GM12874 (cell line): ENCODE measurements around the gene GPAT2.
"Not testable (repeated sequence)": the region's sequence is repeated elsewhere in the genome, so short reads cannot be mapped to it uniquely, and the experiment has no call there.

Source experiments
- TF ChIP-seq, protein P1 (sequence below): IDR thresholded peaks from 2 replicates; pipeline ENCODE4 v1.5.1; 2011; ENCODE audit warnings: low read depth, mild to moderate bottlenecking, control low read depth, low read length, moderate library complexity; ENCODE audit not compliant: insufficient read depth

GPAT2 gene, protein sequence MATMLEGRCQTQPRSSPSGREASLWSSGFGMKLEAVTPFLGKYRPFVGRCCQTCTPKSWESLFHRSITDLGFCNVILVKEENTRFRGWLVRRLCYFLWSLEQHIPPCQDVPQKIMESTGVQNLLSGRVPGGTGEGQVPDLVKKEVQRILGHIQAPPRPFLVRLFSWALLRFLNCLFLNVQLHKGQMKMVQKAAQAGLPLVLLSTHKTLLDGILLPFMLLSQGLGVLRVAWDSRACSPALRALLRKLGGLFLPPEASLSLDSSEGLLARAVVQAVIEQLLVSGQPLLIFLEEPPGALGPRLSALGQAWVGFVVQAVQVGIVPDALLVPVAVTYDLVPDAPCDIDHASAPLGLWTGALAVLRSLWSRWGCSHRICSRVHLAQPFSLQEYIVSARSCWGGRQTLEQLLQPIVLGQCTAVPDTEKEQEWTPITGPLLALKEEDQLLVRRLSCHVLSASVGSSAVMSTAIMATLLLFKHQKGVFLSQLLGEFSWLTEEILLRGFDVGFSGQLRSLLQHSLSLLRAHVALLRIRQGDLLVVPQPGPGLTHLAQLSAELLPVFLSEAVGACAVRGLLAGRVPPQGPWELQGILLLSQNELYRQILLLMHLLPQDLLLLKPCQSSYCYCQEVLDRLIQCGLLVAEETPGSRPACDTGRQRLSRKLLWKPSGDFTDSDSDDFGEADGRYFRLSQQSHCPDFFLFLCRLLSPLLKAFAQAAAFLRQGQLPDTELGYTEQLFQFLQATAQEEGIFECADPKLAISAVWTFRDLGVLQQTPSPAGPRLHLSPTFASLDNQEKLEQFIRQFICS

DNA sequence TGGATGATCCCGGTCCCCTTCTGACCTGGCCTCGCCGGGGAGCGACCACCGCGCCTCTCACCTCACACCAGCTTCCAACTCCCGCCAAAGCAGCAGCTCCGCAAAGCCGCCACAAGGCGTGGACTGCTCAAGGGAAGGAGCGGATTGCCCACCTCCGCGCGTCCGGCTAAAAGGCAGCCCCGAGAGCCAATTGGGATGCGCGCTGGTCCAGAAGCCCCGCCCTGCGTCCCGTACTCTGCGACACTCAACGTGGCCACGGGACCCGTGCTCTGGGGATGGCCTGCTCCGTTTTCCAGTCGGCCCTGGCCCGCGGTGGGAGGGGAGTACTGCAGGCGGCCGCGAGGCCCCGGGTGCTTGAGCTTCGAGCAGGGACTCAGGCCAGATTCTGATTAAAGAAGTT, at the start of gene GPAT2:
Gene GPAT2, minus strand, starts transcription at position 125 of the 400 bp plus-strand sequence. CDS start 2,557 bp downstream, outside the sequence.
- TF ChIP-seq, protein P1, sequence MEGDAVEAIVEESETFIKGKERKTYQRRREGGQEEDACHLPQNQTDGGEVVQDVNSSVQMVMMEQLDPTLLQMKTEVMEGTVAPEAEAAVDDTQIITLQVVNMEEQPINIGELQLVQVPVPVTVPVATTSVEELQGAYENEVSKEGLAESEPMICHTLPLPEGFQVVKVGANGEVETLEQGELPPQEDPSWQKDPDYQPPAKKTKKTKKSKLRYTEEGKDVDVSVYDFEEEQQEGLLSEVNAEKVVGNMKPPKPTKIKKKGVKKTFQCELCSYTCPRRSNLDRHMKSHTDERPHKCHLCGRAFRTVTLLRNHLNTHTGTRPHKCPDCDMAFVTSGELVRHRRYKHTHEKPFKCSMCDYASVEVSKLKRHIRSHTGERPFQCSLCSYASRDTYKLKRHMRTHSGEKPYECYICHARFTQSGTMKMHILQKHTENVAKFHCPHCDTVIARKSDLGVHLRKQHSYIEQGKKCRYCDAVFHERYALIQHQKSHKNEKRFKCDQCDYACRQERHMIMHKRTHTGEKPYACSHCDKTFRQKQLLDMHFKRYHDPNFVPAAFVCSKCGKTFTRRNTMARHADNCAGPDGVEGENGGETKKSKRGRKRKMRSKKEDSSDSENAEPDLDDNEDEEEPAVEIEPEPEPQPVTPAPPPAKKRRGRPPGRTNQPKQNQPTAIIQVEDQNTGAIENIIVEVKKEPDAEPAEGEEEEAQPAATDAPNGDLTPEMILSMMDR: not testable (repeated sequence)

DNA sequence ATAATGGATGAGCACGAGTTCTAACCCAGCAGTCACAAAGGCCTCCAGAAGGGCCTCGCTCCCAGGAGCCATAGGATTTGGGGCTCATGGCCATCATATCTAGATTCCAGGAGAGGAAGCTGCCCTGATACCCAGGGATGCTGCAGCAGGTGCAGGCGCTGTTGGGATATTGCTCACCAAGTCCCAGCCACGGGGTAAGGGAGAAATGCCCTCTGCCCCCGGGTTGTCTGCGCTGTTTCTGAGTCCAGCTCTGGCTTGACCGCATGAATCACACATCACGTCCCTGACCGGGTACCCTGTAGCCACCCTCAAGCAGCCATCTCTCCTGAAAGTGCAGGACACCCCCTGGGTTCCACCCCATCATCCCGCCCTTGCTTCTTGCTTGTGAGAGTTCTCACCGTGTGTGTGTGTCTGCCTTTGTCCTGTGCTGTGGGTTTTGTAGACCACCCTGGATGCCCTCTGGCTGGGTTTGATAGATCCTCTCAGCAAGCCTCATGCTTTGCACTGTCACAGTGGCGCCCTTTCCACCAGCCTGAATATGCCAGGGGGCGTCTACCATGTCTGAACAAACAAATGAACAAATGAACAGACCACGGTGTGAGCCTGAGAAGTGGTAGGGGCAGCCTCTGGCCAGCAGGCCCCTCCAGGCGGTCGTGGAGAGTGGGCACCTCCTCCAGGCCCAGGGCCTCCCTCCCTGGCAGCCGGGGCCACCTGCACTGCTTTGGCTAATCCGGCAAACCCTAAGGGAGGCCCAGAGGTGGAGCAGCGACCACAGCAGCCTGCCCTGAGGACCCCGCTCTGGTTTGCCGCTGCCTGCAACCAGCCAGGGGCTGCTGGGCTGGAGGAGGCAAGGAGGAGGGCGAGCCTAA, 49.5 kb upstream of the GPAT2 start:
- TF ChIP-seq, protein P1: no peak

DNA sequence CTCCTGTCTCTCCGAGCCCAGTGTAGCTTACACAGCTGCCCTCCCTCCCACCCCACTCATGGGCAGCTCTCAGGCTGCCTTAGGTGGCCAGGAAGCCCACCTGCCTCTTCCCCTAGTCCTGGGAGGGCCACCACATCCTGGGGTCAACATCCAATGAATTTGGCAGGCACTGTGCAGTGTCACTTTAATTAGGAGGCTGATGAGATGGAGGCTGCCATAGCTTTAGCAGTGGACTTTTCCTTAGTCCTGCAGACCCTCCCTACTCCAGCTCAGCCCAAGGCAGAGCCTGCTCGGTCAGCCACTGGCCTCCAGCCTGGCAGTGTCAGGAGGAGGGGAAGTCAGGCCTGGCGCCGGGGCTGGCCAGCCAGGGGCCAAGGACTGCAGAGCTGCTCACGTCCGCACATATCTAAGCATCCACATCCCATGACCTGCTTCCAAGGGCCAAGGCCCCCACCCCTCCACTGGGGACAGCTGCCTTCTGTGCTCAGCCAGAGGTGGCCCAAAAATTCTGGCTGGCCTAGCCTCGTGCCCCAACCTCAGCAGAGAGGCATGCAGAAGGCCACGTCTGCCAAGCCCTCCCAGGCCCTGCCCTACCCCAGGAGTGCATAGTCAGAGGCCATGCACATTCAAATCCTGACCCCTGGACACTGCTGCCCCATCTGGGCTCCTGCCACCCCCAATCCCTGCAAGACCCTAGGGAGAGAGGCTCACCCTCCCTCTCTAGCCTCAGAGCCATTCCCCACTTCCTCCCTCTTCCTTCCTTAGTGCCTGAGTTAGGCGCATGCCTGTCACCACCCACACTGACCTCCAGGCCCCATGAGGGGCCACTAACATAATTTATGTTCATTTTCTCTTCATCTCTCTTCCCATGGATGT, 48.6 kb upstream of the GPAT2 start:
- TF ChIP-seq, protein P1: no peak

DNA sequence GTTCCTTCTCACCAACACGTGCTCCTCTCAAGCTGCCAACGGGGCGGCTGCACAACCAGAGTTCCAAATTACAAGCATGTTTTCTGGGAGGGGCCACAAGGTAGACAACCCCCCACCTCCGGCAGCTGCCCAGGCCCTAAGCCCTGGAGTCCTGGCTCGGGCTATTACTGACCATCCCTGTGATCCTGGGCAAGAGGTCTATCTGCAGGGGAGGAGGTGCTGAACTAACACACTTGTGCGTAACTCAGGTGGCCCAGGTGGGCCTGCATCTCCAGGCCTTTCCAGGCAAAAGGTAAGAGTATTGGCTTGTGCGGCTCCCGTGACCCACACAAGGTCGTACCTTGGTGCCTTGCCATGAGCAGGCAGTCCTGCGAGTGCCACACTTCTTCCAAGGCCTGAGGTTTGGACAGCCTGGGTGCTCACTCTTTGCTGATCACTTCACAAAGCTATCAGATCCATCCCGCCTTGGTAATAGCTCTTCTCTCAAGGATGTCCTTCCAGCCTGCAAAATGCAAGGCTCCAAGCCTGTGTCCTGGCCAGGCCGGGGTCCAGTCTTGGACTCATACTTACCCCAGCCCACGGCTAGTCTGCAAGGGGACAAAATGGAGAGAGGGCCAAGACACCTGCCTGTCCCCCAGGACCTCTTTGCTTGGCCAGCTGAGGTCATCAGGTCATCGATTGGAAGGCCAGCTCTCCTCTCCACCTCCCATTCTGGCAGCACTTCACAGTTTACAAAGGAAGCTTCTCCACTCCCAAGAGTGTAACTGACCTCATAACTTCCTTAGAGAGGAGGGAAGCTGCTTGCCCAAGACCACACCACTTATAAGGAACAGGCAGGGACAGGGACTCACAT, 47.7 kb upstream of the GPAT2 start:
- TF ChIP-seq, protein P1: no peak

DNA sequence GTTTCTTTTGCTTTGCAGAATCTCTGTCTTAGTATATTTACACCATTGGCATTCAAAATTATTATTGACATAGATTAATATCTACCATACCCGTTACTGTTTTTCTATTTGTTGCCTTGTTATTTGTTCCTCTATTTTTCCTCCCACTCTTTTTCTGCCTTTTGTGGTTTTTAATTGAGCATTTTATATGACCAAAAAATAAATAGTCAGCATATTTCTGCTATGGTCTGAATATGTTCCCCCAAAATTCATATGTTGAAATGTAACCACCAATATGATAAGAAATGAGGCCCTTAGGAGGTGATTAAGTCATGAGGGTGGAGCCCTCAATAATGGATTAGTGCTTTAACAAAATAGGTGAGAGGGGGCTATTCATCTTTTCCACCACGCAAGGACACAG, 46.3 kb upstream of the GPAT2 start:
- TF ChIP-seq, protein P1: no peak

DNA sequence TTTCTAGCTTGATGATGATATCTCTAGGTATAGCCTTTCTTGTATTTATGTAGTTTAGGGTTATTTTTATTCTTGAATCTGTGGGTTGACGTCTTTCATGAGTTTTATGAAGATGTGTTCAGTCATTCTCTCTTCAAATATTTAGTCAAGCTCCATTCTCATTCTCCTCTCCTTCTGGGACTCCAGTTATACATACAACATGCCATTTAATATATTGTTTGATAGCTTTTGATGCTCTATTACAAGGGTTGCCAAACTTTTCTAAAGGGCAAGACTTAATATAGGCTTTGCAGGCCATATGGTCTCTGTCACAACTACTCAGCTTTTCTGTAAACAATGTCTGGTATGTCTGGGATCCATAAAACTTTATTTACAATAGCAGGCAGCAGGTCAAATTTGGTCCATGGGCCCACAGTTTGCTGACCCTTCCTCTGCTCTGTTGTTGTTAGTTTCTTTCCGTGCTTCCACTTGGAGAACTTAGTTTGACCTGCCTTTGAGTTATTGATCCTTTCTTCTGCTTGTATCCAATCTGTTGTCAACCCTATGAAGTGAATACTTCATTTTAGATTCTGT, 40.6 kb upstream of the GPAT2 start:
- TF ChIP-seq, protein P1: no peak
